IMR-90 (cell line): ENCODE results near the gene SYT2. TPM values are rescaled to one million over a fixed set of nuclear protein-coding genes. Genes with fewer than 3 reads are reported as not detected.

ENCODE experiments used
- ATAC-seq: fragments of 200-7000 bp; cut with Tn5 transposase; 2 replicates; pipeline ENCODE4 v1.9.1; 2020; ENCODE audit warnings: low read depth, mild to moderate bottlenecking, moderate library complexity
- BruUV-seq: library from RNA; stranded (reverse); fragments of 400-500 nt; replicated peaks from 2 replicates; lab custom pipeline; 2021; lab: Mats Ljungman, UMichigan
- CTCF ChIA-PET: fragments of 300-600 bp; formaldehyde crosslinking; extraction: SDS; loops from one replicate; lab custom pipeline; 2021; ENCODE audit warnings: antibody characterized with exemption; lab: Yijun Ruan, JAX
- POLR2A ChIA-PET: fragments of 300-600 bp; sonication (Branson Sonifier 250); formaldehyde crosslinking; loops from one replicate; lab custom pipeline; 2022; ENCODE audit warnings: antibody characterized with exemption; ENCODE audit not compliant: unreplicated experiment; lab: Charles Lee
- DNase-seq: peaks from one replicate; pipeline ENCODE4 v3.0.0; 2013
- H2AFZ ChIP-seq: replicated peaks from 2 replicates; pipeline ENCODE3; 2013; ENCODE audit warnings: low read length, mild to moderate bottlenecking; ENCODE audit not compliant: poor library complexity
- H2AK5ac ChIP-seq: 2 replicates; pipeline ENCODE4 v1.6.1; 2013; ENCODE audit warnings: low read depth, low read length, inconsistent platforms
- H2AK9ac ChIP-seq: replicated peaks from 2 replicates; pipeline ENCODE3; 2013; ENCODE audit warnings: mild to moderate bottlenecking, low read depth, low read length, moderate library complexity; ENCODE audit not compliant: poor library complexity
- H2BK120ac ChIP-seq: 2 replicates; pipeline ENCODE4 v1.6.1; 2013; ENCODE audit warnings: low read depth, low read length, inconsistent platforms
- H2BK15ac ChIP-seq: 3 replicates; pipeline ENCODE4 v1.6.1; 2013; ENCODE audit warnings: low read depth, low read length, inconsistent platforms
- H2BK20ac ChIP-seq: 2 replicates; pipeline ENCODE4 v1.6.1; 2013; ENCODE audit warnings: low read depth, mild to moderate bottlenecking, inconsistent platforms, low read length, moderate library complexity
- H2BK5ac ChIP-seq: 2 replicates; pipeline ENCODE4 v1.6.1; 2013; ENCODE audit warnings: mild to moderate bottlenecking, low read depth, low read length, inconsistent platforms; ENCODE audit not compliant: poor library complexity, severe bottlenecking
- H3K14ac ChIP-seq: replicated peaks from 2 replicates; pipeline ENCODE4 v1.6.1; 2013; ENCODE audit warnings: low read depth, low read length, inconsistent platforms
- H3K18ac ChIP-seq: 2 replicates; pipeline ENCODE4 v1.6.1; 2013; ENCODE audit warnings: low read depth, low read length, control low read depth
- H3K23ac ChIP-seq: 2 replicates; pipeline ENCODE4 v1.6.1; 2013; ENCODE audit warnings: low read depth, low read length, inconsistent platforms
- H3K27ac ChIP-seq: 2 replicates; pipeline ENCODE4 v1.5.1; 2013; ENCODE audit warnings: mild to moderate bottlenecking, control low read depth, low read length; ENCODE audit not compliant: insufficient read depth
- H3K27me3 ChIP-seq: 2 replicates; pipeline ENCODE4 v1.6.1; 2013; ENCODE audit warnings: low read length; ENCODE audit not compliant: control insufficient read depth, insufficient read depth
- H3K36me3 ChIP-seq: 2 replicates; pipeline ENCODE4 v1.6.1; 2013; ENCODE audit warnings: low read length, mixed read lengths; ENCODE audit not compliant: control insufficient read depth, insufficient read depth
- H3K4ac ChIP-seq: 2 replicates; pipeline ENCODE4 v1.6.1; 2013; ENCODE audit warnings: low read depth, low read length, inconsistent platforms
- H3K4me1 ChIP-seq: 2 replicates; pipeline ENCODE4 v1.6.1; 2013; ENCODE audit warnings: low read length, mixed read lengths; ENCODE audit not compliant: control insufficient read depth, insufficient read depth
- H3K4me2 ChIP-seq: 2 replicates; pipeline ENCODE4 v1.6.1; 2013; ENCODE audit warnings: low read depth, mild to moderate bottlenecking, control low read depth, low read length, moderate library complexity
- H3K4me3 ChIP-seq: 2 replicates; pipeline ENCODE4 v1.5.1; 2013; ENCODE audit warnings: low read depth, mild to moderate bottlenecking, control low read depth, low read length, moderate library complexity; ENCODE audit not compliant: insufficient read depth
- H3K56ac ChIP-seq: 2 replicates; pipeline ENCODE4 v1.6.1; 2013; ENCODE audit warnings: low read length, inconsistent platforms; ENCODE audit not compliant: insufficient read depth; ENCODE audit errors: extremely low read depth
- H3K79me1 ChIP-seq, 2 experiments: 2 replicates each; pipeline ENCODE4 v1.6.1; 2013; ENCODE audit warnings: low read length in 2 of 2, inconsistent platforms in 1 of 2, low read depth in 1 of 2
- H3K9ac ChIP-seq: 2 replicates; pipeline ENCODE4 v1.6.1; 2013; ENCODE audit warnings: low read depth, low read length, control low read depth
- H3K9me1 ChIP-seq: 2 replicates; pipeline ENCODE4 v1.6.1; 2013; ENCODE audit warnings: low read length, inconsistent platforms; ENCODE audit not compliant: insufficient read depth
- H3K9me3 ChIP-seq: 2 replicates; pipeline ENCODE4 v1.6.1; 2013; ENCODE audit warnings: low read length; ENCODE audit not compliant: control insufficient read depth, insufficient read depth
- H4K20me1 ChIP-seq: 2 replicates; pipeline ENCODE4 v1.6.1; 2013; ENCODE audit warnings: low read length, inconsistent platforms; ENCODE audit not compliant: insufficient read depth
- H4K5ac ChIP-seq: 2 replicates; pipeline ENCODE4 v1.6.1; 2013; ENCODE audit warnings: mild to moderate bottlenecking, low read depth, low read length, control low read depth
- H4K8ac ChIP-seq, 2 experiments: 2 replicates each; pipeline ENCODE4 v1.6.1; 2013; ENCODE audit warnings: low read depth in 2 of 2, low read length in 2 of 2, control low read depth in 1 of 2, inconsistent platforms in 1 of 2
- H4K91ac ChIP-seq: 2 replicates; pipeline ENCODE4 v1.6.1; 2013; ENCODE audit warnings: low read depth, low read length, inconsistent platforms; ENCODE audit not compliant: insufficient read depth
- BHLHE40 ChIP-seq: fragments of 150-350 bp; IDR thresholded peaks from 2 replicates; pipeline ENCODE4 v1.6.1; 2016; ENCODE audit warnings: mild to moderate bottlenecking, low read depth, low read length
- CEBPB ChIP-seq: IDR thresholded peaks from 2 replicates; pipeline ENCODE4 v1.6.1; 2012; ENCODE audit warnings: low read depth, low read length, improper control_type of control experiment
- CHD1 ChIP-seq: IDR thresholded peaks from 2 replicates; pipeline ENCODE4 v1.6.1; 2012; ENCODE audit warnings: low read depth, low read length, improper control_type of control experiment
- FOS ChIP-seq: fragments of 150-350 bp; IDR thresholded peaks from 2 replicates; pipeline ENCODE4 v1.6.1; 2016; ENCODE audit warnings: low read depth, low read length
- MAFK ChIP-seq: IDR thresholded peaks from 2 replicates; pipeline ENCODE4 v1.6.1; 2012; ENCODE audit warnings: low read depth, low read length, improper control_type of control experiment
- MAZ ChIP-seq: IDR thresholded peaks from 2 replicates; pipeline ENCODE4 v1.6.1; 2012; ENCODE audit warnings: low read depth, mild to moderate bottlenecking, low read length, improper control_type of control experiment, moderate library complexity, borderline replicate concordance
- MXI1 ChIP-seq: IDR thresholded peaks from 2 replicates; pipeline ENCODE4 v1.6.1; 2012; ENCODE audit warnings: low read depth, mild to moderate bottlenecking, low read length, moderate library complexity, borderline replicate concordance
- POLR2A ChIP-seq: IDR thresholded peaks from 2 replicates; pipeline ENCODE4 v1.6.1; 2012; ENCODE audit warnings: mild to moderate bottlenecking, low read depth, low read length
- RAD21 ChIP-seq: IDR thresholded peaks from 2 replicates; pipeline ENCODE4 v1.6.1; 2012; ENCODE audit warnings: low read length, improper control_type of control experiment
- RCOR1 ChIP-seq: IDR thresholded peaks from 2 replicates; pipeline ENCODE4 v1.6.1; 2012; ENCODE audit warnings: mild to moderate bottlenecking, low read length, improper control_type of control experiment; ENCODE audit not compliant: insufficient replicate concordance
- RFX5 ChIP-seq: IDR thresholded peaks from 2 replicates; pipeline ENCODE4 v1.8.0; 2012; ENCODE audit warnings: low read depth, mild to moderate bottlenecking, low read length, moderate library complexity
- SMC3 ChIP-seq: fragments of 150-350 bp; IDR thresholded peaks from 2 replicates; pipeline ENCODE4 v1.6.1; 2016; ENCODE audit warnings: low read depth, mild to moderate bottlenecking, antibody characterized with exemption, low read length, moderate library complexity
- WGBS, 2 experiments: methylation state at CpG; one replicate each; pipeline versions ENCODE4 v1.1.5 to v1.1.7; 2013; ENCODE audit warnings: missing lambda C conversion rate in 2 of 2; ENCODE audit not compliant: insufficient read length in 1 of 2; ENCODE audit errors: extremely low coverage in 2 of 2; 5-methylcytosine and 5-hydroxymethylcytosine counted together
- dilution Hi-C: fragments of 300-500 bp; cut with HindIII; formaldehyde crosslinking; loops from one replicate; pipeline ENCODE4 v1.14.3; 2018; ENCODE audit warnings: low sequenced_read_pairs; ENCODE audit not compliant: unreplicated experiment
- in situ Hi-C: fragments of 300-500 bp; cut with MboI; formaldehyde crosslinking; loops from 3 replicates; pipeline ENCODE4 v1.14.3; 2019; ENCODE audit warnings: low sequenced_read_pairs, inconsistent platforms, mixed read lengths
- intact Hi-C: fragments of 100-400 bp; cut with micrococcal nuclease; formaldehyde crosslinking; loops from 2 replicates; pipeline ENCODE4 v1.10.0; 2022
- polyA plus RNA-seq, 3 experiments: library from polyadenylated mRNA; depleted of rRNA; stranded (reverse); fragments of >200 nt; gene quantifications; 2 replicates each; pipeline ENCODE4 v1.2.3, GENCODE V29; 2012; ENCODE audit warnings: low replicate concordance in 1 of 3
- total RNA-seq: library from RNA; depleted of rRNA; stranded (reverse); fragments of >200 nt; gene quantifications from 2 replicates; pipeline ENCODE4 v1.2.3, GENCODE V29; 2012
- TF ChIP-seq, protein P1 (sequence below): conservative IDR thresholded peaks from 2 replicates; pipeline ENCODE4 v1.5.1; 2012; ENCODE audit warnings: mild to moderate bottlenecking, low read depth, low read length, improper control_type of control experiment
- TF ChIP-seq, protein P2 (sequence below): fragments of 150-350 bp; IDR thresholded peaks from 2 replicates; pipeline ENCODE4 v1.6.1; 2017; ENCODE audit warnings: mild to moderate bottlenecking, antibody characterized with exemption, low read length, low read depth
- TF ChIP-seq, protein P3 (sequence below): fragments of 150-350 bp; IDR thresholded peaks from 2 replicates; pipeline ENCODE4 v1.6.1; 2016; ENCODE audit warnings: low read depth, mild to moderate bottlenecking, low read length, moderate library complexity, borderline replicate concordance

Gene SYT2
- total and polyA plus RNA-seq, 2 of the 4 experiments (the other 2 are of a cell fraction): under 0.01 TPM

DNA sequence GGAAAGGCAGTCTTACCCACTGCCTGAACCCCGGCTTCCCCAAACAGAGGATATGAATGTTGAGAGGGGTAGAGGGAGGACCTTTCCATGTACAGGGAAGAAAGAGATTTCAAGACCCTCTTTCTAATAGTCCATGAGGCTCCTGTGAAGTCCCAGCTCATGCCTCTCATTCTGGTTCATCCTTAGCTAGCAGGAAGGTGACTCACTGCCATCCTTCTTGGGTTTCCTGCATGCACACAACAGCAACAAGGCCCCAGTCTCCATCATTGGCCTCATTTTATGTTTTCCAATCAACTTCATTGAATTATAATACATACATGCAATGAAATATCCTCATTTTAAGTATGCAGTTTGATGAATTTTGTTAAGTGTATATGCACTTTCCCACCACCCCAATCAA is 46.2 kb downstream of the SYT2 start:
- Histone ChIP-seq H3K23ac (no peak overlapping the region), H3K79me1 (no peaks in the 10 kb centered on the region), H3K4me2 (no peak overlapping the region), H3K36me3 (no peaks in the 10 kb centered on the region), H2AK5ac (no peak overlapping the region), H3K9me1 (0 out of 2 replicates have a peak, but pooled peaks cover 2% of the 10 kb centered on the region), H3K56ac (no peak overlapping the region), H2BK120ac (no peak overlapping the region), H2AK9ac (no peak overlapping the region), H3K4ac (no peak overlapping the region), H4K91ac (no peak overlapping the region), H2BK5ac (no peak overlapping the region), H3K27ac (no peak overlapping the region), H3K18ac (no peak overlapping the region), H4K5ac (no peak overlapping the region), H4K8ac (no peak overlapping the region), H2BK15ac (no peak overlapping the region), H2AFZ (no peak overlapping the region), H3K4me1 (no peaks in the 10 kb centered on the region), H3K14ac (no peak overlapping the region), H3K9ac (no peak overlapping the region), H3K9me3 (no peaks in the 10 kb centered on the region), H3K4me3 (no peak overlapping the region), H3K27me3 (peaks cover 36% of the 10 kb centered on the region), H2BK20ac (no peak overlapping the region), H4K20me1 (no peaks in the 10 kb centered on the region; the same call in 1 of the 2 replicates)
- no CpG with 5 or more reads among the region's 1 CpG for WGBS, 2 experiments
- peak; percentile 58 for DNase-seq
- TF ChIP-seq MXI1 (no peak), CEBPB (no peak), BHLHE40 (no peak), MAFK (no peak), SMC3 (no peak), RCOR1 (no peak), POLR2A (no peak), RAD21 (no peak), RFX5 (no peak), FOS (no peak), CHD1 (no peak), MAZ (no peak)
- TF ChIP-seq, protein P1, sequence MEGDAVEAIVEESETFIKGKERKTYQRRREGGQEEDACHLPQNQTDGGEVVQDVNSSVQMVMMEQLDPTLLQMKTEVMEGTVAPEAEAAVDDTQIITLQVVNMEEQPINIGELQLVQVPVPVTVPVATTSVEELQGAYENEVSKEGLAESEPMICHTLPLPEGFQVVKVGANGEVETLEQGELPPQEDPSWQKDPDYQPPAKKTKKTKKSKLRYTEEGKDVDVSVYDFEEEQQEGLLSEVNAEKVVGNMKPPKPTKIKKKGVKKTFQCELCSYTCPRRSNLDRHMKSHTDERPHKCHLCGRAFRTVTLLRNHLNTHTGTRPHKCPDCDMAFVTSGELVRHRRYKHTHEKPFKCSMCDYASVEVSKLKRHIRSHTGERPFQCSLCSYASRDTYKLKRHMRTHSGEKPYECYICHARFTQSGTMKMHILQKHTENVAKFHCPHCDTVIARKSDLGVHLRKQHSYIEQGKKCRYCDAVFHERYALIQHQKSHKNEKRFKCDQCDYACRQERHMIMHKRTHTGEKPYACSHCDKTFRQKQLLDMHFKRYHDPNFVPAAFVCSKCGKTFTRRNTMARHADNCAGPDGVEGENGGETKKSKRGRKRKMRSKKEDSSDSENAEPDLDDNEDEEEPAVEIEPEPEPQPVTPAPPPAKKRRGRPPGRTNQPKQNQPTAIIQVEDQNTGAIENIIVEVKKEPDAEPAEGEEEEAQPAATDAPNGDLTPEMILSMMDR: no peak
- TF ChIP-seq, protein P2, sequence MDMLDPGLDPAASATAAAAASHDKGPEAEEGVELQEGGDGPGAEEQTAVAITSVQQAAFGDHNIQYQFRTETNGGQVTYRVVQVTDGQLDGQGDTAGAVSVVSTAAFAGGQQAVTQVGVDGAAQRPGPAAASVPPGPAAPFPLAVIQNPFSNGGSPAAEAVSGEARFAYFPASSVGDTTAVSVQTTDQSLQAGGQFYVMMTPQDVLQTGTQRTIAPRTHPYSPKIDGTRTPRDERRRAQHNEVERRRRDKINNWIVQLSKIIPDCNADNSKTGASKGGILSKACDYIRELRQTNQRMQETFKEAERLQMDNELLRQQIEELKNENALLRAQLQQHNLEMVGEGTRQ: no peak
- TF ChIP-seq, protein P3, sequence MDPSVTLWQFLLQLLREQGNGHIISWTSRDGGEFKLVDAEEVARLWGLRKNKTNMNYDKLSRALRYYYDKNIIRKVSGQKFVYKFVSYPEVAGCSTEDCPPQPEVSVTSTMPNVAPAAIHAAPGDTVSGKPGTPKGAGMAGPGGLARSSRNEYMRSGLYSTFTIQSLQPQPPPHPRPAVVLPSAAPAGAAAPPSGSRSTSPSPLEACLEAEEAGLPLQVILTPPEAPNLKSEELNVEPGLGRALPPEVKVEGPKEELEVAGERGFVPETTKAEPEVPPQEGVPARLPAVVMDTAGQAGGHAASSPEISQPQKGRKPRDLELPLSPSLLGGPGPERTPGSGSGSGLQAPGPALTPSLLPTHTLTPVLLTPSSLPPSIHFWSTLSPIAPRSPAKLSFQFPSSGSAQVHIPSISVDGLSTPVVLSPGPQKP: no peak
- dilution Hi-C loops (no loop called here), in situ Hi-C loops (no loop called here), intact Hi-C loops (no loop called here)
- peak; percentile 49; the same call in 1 of the 2 replicates for ATAC-seq
- no TSS peak for BruUV-seq
- ChIA-PET CTCF (no interaction called here), POLR2A (no interaction called here)
